ENCODE results near the gene CYP2W1.
A peak's percentile ranks its signal among the peaks of the same experiment; 100 is the strongest.

CYP2W1 gene

DNA sequence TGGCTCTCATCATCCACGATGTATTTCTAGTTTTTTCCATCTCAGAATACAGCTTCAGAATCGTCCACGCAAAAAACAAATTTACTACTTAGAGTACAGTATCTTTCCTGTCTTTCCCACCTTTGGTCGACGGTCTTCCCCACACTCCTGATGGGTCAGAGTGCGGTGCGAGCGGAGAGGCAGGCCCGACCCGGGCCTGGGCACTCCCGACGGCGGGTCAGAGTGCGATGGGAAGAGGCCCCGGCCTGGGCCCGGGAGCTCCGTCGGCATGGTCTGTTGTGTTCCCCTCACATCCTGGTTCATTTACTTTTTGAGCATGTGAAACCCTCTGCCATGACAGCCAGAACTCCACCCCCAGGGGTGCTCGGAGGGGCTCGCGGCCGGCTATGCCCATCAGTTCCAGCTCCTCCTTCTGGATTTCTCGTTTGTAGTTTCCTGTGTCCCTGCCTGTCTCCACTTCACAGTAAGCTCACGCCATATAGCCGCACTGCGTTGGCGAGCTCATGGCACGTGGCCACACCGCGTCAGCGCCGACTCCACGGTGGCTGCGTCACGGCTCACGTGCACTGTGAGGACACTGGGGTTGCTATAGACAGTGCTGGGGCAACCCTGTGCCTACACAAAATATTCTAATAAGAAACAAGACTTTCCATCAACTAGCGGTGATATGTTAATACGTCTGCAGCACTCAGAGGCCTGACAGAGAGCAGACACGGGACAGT, 15.5 kb upstream of the CYP2W1 start:
- DNase-seq (ENCODE audit: low read depth): no peak

GRCh38 chr7:968205-969105, 14.5 kb upstream of the CYP2W1 start:
- DNase-seq (ENCODE audit: low read depth): no peak

DNA sequence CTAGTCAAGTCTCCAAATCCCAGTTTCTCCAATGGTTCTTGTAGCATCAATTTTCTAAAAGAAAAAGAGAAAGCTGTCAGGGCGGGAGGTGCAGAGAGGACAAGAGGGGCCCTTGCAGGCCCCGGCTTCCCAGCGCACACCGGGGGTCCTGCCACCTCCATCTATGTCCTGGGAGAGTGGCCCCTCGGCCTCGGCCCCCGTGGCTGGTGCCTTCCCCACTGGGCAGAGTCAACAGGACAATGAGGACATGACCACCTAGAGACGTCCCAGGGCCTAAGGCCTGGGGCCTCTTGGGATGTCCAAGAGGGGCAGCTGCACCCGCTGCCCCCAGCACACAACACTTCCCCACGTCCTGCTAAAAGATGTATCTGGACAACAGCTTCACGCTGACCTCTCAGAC, 13.6 kb upstream of the CYP2W1 start:
- DNase-seq (ENCODE audit: low read depth): no peak

- DNase-seq (ENCODE audit: low read depth): no peak
Observed at GRCh38 chr7:970744-971143, 12.2 kb upstream of the CYP2W1 start.

- DNase-seq (ENCODE audit: low read depth): no peak
Observed at GRCh38 chr7:972110-972509, 10.9 kb upstream of the CYP2W1 start.

DNA sequence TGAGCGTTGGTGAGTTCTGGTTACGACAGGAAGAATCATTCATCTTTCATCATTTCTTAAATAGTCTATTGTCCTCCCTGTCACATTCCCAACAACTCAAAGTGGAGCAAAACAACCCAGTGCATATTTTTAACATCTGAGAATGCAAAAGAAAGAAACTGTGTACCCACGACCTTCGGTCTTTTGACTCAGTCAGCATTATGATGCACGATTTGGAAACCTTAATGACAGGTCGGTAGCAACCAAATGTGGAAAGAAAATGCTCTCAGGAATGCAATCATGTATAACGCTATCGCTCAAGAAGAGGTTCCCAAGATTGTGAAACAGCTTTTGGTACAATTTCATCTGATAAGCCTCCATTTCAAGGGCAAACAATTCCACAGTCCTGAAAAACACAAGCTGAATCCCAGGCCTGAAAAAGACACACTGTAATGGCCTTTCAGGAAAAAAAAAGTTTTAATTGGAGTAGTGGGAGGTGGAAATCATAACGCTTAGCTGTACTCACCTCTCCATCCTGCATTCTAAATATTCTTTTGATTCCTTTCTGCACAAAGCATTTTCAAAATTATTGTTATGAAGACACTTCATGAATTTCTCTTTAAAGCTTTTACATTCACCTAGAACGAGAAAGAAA, 10.2 kb upstream of the CYP2W1 start:
- DNase-seq (ENCODE audit: low read depth): peak; percentile 75

DNA sequence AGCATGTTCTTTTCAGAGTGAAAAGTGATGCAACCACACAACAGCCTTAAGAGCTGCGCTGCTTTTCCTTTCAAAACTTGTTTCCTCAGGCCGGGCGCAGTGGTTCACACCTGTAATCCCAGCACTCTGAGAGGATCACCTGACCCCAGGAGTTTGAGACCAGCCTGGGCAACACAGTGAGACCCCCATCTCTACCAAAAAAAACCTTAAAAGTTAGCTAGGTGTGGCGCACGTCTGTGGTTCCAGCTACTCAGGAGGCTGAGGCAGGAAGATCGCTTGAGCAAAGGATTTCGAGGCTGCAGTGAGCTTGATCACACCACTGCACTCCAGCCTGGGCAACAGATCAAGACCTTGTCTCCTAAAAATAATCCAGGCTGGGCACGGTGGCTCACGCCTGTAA, 9.7 kb upstream of the CYP2W1 start:
- DNase-seq (ENCODE audit: low read depth): no peak

DNA sequence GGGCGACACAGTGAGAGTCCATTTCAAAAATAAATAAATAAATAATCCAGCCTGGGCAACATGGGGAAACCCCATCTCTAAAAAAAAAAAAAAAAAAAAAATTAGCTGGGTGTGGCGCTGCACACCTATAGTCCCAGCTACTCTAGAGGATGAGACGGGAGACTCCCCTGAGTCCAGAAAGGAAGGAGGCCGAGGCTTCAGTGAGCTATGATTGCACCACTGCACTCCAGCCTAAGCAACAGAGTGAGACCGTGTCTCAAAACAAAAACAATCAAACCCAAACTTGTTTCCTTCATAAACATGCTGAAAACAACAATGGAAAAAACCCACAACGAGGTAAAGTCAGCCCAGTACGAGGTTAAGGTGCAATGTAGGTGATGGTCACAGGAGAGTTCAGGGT, 8.8 kb upstream of the CYP2W1 start:
- peak; percentile 29 for DNase-seq (ENCODE audit: low read depth)

GRCh38 chr7:974820-975681, 7.9 kb upstream of the CYP2W1 start, which contains the start of gene COX19:
Gene COX19 (minus strand): TSS chr7:975549. CDS start chr7:975509, 40 bp downstream.
- peak; percentile 91 for DNase-seq (ENCODE audit: low read depth)

GRCh38 chr7:975702-976473, 7.1 kb upstream of the CYP2W1 start:
- DNase-seq (ENCODE audit: low read depth): no peak

DNA sequence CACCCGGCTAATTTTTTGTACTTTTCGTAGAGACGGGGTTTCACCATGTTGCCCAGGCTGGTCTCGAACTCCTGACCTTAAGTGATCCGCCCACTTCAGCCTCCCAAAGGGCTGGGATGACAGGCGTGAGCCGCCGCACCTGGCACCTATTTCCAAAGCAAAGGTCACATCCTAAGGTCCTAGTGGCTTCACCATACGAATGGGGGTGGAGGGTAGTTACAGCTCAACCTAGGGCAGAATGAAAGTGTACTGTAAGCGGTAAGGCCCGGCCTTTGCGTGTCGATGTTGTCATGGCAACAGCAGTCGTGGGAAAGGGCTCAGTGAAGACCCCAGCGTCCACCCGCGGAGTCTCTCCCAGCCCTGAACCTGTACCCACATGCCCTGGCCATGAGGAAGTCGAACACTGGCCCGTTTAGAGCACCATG, 6.1 kb upstream of the CYP2W1 start:
- DNase-seq (ENCODE audit: low read depth): no peak

GRCh38 chr7:977326-978048, 5.5 kb upstream of the CYP2W1 start:
- DNase-seq (ENCODE audit: low read depth): no peak

DNA sequence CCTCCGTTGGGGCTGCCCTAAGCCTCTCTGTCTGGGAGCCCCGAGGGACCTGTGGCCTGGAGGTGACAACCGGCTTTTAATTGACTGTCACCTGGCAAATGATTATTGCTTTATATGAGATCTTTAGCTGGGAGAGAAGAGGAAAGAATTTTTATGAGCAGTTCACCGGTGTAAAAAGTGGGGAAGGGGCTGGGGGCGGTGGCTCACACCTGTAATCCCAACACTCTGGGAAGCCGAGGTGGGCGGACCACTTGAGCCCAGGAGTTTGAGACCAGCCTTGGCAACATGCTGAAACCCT, 5.0 kb upstream of the CYP2W1 start:
- DNase-seq (ENCODE audit: low read depth): no peak

GRCh38 chr7:978416-979091, 4.4 kb upstream of the CYP2W1 start:
- DNase-seq (ENCODE audit: low read depth): no peak

- DNase-seq (ENCODE audit: low read depth): no peak
Observed at GRCh38 chr7:979151-979550, 3.8 kb upstream of the CYP2W1 start.

- DNase-seq (ENCODE audit: low read depth): peak; percentile 13
Observed at GRCh38 chr7:979886-980571, 3.0 kb upstream of the CYP2W1 start.

DNA sequence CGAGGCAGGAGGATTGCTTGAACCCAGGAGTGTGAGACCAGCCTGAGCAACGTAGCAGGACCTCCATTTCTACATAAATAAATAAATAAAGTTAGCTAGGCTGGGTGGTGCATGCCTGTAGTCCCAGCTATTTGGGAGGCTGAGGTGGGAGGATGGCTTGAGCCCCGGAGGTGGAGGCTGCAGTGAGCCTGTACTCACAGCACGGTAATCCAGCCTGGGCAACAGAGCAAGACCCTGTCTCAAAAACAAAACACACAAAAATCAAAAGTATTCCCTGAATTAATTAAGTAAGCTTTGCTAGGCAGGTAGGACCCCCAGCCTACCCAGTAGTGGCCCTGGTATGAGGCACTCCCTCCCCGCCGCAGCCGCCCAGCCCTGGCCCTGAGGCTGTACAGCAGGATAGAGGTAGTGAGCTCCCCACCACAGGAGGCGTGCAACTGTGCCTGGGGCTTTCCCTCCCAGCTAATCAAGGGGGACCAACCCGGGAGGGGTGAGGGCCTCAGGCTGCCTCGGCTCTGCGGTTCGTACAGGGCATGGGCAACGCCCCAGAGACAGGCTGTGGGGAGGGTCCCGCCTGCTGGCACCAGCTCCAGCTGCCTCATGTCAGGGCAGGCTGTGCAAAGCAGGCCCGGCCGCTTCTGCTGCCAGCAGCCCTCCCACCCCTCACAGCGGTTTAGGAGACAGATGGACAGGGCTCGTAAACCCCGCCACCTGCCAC, 1.0 kb upstream of the CYP2W1 start:
- DNase-seq (ENCODE audit: low read depth): no peak

DNA sequence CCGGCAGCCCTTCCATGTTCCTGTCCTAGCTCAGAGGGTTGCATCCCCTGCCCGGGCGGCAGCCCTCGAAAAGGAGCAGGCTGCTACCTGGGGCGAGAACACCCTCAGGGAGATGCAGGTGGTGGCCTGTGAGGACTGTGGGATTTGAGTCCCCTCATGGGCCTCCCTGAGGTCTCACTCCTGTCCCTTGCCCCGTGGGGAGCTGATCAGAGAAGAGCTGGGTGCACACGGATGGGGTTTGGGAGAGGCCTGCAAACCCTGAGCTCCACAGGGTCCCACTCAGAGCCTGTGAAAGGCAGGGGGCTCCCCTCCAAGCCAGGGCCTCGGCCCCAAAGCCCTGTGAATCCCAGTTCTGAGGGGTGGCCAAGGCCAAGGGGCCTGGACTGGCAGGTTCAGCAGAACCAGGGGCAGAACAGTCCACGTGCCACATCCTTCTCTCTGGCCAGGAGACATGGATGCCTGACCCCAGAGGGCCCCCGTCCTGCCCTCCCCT, 424 bp upstream of the CYP2W1 start:
- DNase-seq (ENCODE audit: low read depth): no peak
